Heart right ventricle (tissue), 16 donors: ENCODE measurements around the gene R3HDML. TPM values are rescaled to one million over a fixed set of nuclear protein-coding genes. Genes with fewer than 3 reads are reported as not detected.

ENCODE experiments used
- ATAC-seq, 8 donors: fragments of 200-7000 bp; cut with Tn5 transposase; one replicate each; pipeline ENCODE4 v1.9.1; 2020; ENCODE audit warnings: mild to moderate bottlenecking in 8 of 8, moderate library complexity in 8 of 8, moderate number of reproducible peaks in 1 of 8
- DNase-seq, 2 donors: peaks; one replicate each; pipeline ENCODE4 v3.0.0-alpha.2; 2020
- H3K27ac ChIP-seq, 10 donors: fragments of 200-600 bp; sonication (generic) in 2 of 10; one replicate each; pipeline versions ENCODE4 v1.5.0 to v1.8.0; 2020 to 2022; ENCODE audit warnings: mild to moderate bottlenecking in 3 of 10
- H3K27me3 ChIP-seq, 7 donors: fragments of 200-600 bp; one replicate each; pipeline ENCODE4 v1.8.0; 2021 to 2022; ENCODE audit warnings: mild to moderate bottlenecking in 2 of 7
- H3K36me3 ChIP-seq, 9 donors: fragments of 200-600 bp; sonication (generic) in 1 of 9; one replicate each; pipeline versions ENCODE4 v1.5.0 to v1.8.0; 2020 to 2022; ENCODE audit warnings: mild to moderate bottlenecking in 2 of 9
- H3K4me1 ChIP-seq, 9 donors: fragments of 200-600 bp; sonication (generic) in 1 of 9; one replicate each; pipeline versions ENCODE4 v1.5.0 to v1.8.0; 2020 to 2022; ENCODE audit warnings: mild to moderate bottlenecking in 4 of 9
- H3K4me3 ChIP-seq, 10 donors: fragments of 200-600 bp; sonication (generic) in 2 of 10; one replicate each; pipeline versions ENCODE4 v1.5.0 to v1.8.0; 2020 to 2022; ENCODE audit warnings: mild to moderate bottlenecking in 7 of 10, moderate library complexity in 2 of 10
- H3K9me3 ChIP-seq, 11 donors: fragments of 200-600 bp in 10 of 11; sonication (generic) in 2 of 11; one replicate each; pipeline versions ENCODE4 v1.5.0 to v1.8.0; 2013 to 2022; ENCODE audit warnings: mild to moderate bottlenecking in 2 of 11, control low read depth in 1 of 11, moderate library complexity in 1 of 11
- WGBS, 2 donors: extraction: QIAGEN DNeasy Blood & Tissue Kit; methylation state at CpG; one replicate each; pipeline ENCODE4 v1.1.7; 2013; ENCODE audit warnings: inconsistent platforms in 1 of 2; 5-methylcytosine and 5-hydroxymethylcytosine counted together
- intact Hi-C, 10 donors: fragments of 100-400 bp; cut with DNase I; formaldehyde crosslinking; loops; one replicate each; pipeline versions ENCODE4 v1.11.1 to v1.14.2; 2022
- polyA plus RNA-seq, 2 donors: library from polyadenylated mRNA; stranded (reverse); fragments of 200-250 nt; gene quantifications; one replicate each; pipeline ENCODE4 v1.2.3, GENCODE V29; 2013
- total RNA-seq, 10 donors: library from RNA; stranded (reverse); fragmentation: NEBNext Ultra II Directional in 3 of 10; extraction: Animal tissue kit (Norgen Biotek cat#: 25700) in 3 of 10; gene quantifications; one replicate each; pipeline versions ENCODE4 v1.2.1 to v1.2.4, GENCODE V29; 2021 to 2023
- TF ChIP-seq, protein P1 (sequence below), 9 donors: fragments of 200-600 bp; sonication (generic) in 2 of 9; IDR thresholded peaks; one replicate each; pipeline versions ENCODE4 v1.5.0 to v1.8.0; 2021 to 2022; ENCODE audit warnings: antibody characterized with exemption in 9 of 9, mild to moderate bottlenecking in 5 of 9, moderate library complexity in 1 of 9
- donor health status: Arrhythmogenic right ventricular cardiomyopathy.
- donor health status: ischemic (EF 13 %, LVEDD 7.1; RV severe dilation, severe dysfunction).
- donor health status: healthy with polysubstance abuse.
- donor health status: DM: no; HTN: yes; CAD: no.
- donor health status: DM: no; HTN: no; CAD: no.
- donor health status: ischemic (EF 25% LVEDD 6.9; RV normal size, moderate dysfunction).
- donor health status: ischemic (EF 25% LVEDD 5.7; RV mildly dilated, moderate dysfunction).
- donor health status: healthy.
- donor health status: DM: yes; HTN: yes; CAD: no.
- donor health status: Ischemic cardiomyopathy.
- donor health status: ischemic (EF 35%, LVEDD 5.7; RV mildly dilated, moderate dysfunction).
- donor health status: nonischemic (EF 11% LVEDD 7.7; RV severe dilation, severe dysfunction).
- donor health status: DM: yes; HTN: yes; CAD: no.
- donor health status: PGD.
- donor health status: ischemic (EF 29% LVEDD 5.4; RV normal size, mild dysfunction).
- donor health status: nonischemic (EF 23%, LVEDD 6.1; RV moderate dilation, normal function).

Gene R3HDML
- total and polyA plus RNA-seq, 12 donors, result not detected

- no peak for ATAC-seq
- H3K4me1 ChIP-seq, result no peaks in the 10 kb centered on the region
- 91 to 94% methylated on average over 6 of the region's 6 CpGs for whole genome bisulfite sequencing, 2 donors
- TF ChIP-seq, protein P1, sequence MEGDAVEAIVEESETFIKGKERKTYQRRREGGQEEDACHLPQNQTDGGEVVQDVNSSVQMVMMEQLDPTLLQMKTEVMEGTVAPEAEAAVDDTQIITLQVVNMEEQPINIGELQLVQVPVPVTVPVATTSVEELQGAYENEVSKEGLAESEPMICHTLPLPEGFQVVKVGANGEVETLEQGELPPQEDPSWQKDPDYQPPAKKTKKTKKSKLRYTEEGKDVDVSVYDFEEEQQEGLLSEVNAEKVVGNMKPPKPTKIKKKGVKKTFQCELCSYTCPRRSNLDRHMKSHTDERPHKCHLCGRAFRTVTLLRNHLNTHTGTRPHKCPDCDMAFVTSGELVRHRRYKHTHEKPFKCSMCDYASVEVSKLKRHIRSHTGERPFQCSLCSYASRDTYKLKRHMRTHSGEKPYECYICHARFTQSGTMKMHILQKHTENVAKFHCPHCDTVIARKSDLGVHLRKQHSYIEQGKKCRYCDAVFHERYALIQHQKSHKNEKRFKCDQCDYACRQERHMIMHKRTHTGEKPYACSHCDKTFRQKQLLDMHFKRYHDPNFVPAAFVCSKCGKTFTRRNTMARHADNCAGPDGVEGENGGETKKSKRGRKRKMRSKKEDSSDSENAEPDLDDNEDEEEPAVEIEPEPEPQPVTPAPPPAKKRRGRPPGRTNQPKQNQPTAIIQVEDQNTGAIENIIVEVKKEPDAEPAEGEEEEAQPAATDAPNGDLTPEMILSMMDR (IDR thresholded peaks at IDR 0.05), result no peak
- DNase-seq, result no peak
- H3K4me3 ChIP-seq, result no peak overlapping the region
- no peaks in the 10 kb centered on the region for H3K27me3 ChIP-seq
- H3K27ac ChIP-seq, result no peak overlapping the region
- no peaks in the 10 kb centered on the region for H3K9me3 ChIP-seq
- intact Hi-C loops, result no loop called here
- no peaks in the 10 kb centered on the region for H3K36me3 ChIP-seq
Observed at GRCh38 chr20:44367746-44368145, 30.9 kb downstream of the R3HDML start.

DNA sequence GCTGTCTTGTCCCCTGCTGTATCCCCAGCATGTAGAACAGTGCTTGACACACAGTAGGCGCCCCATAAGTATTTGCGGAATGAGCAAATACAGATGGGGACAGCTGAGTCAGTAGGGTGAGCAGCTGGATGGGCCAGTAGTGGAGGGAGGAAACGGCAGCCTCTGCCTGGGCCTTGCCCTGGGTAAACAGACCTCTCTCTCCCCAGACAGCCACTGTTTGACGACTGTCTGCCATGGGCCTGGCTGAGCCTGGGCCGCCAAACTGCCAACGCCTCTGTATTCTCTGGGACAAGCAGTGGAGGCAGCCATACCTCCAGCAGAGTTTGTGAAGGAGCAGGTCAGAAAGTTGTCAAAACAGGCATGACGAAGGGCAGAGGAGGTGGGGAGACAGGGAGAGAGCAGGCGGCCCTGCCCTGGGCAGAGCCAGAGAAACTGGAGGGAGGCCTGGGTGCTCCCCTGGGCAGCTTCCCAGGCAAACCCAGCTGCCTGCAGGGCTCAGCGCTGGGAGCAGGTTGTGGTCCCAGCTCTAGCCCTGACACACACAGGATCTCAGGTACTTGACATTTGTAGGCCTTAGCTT, 33.9 kb downstream of the R3HDML start:
- WGBS, 2 donors, result 69 to 72% methylated on average over 8 to 9 of the region's 9 CpGs
- ATAC-seq, result no peak

DNA sequence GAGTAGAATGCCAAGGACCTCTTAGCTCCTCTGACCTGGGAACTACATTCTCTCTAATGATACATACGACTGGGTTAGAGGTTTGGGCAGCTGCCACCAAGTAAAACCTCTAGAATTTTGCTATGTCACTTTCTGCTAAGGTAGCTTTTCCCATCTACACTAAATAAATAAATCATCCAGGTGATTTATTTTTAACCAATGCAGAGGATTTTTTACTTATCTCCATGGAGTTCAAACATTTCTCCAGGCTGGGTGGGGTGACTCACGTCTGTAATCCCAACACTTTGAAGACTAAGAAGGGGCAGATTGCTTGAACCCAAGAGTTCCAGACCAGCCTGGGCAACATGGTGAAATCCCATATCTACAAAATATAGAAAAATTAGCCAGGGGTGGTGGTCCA, 45.8 kb downstream of the R3HDML start:
- intact Hi-C loops, result loop anchor here in 4 of 10 donors (10.0 kb wide), 4 partner anchors 68 to 352 kb away; partner anchors contain the start of genes FITM2 (in 1 of the 4) and OSER1 (in 1 of the 4)
- TF ChIP-seq, protein P1 (IDR thresholded peaks at IDR 0.05), result no peak
- 63 to 66% methylated on average over 2 of the region's 2 CpGs for WGBS, 2 donors
- Histone ChIP-seq H3K27me3 (peaks cover 0 to 22% (median 9%) of the 10 kb centered on the region in 7 donors), H3K27ac (no peak overlapping the region), H3K4me3 (no peak overlapping the region), H3K36me3 (no peaks in the 10 kb centered on the region), H3K4me1 (no peaks in the 10 kb centered on the region), H3K9me3 (no peaks in the 10 kb centered on the region)
- DNase-seq (no peak), ATAC-seq (no peak)

More for the DNA sequence above, 33.9 kb downstream of the R3HDML start:
- TF ChIP-seq, protein P1 (IDR thresholded peaks at IDR 0.05), result no peak
- H3K4me3 ChIP-seq, result no peak overlapping the region
- intact Hi-C loops, result no loop called here
- no peaks in the 10 kb centered on the region for H3K4me1 ChIP-seq
- no peaks in the 10 kb centered on the region for H3K9me3 ChIP-seq
- no peak for DNase-seq
- no peaks in the 10 kb centered on the region for H3K27me3 ChIP-seq
- H3K36me3 ChIP-seq, result no peaks in the 10 kb centered on the region
- no peak overlapping the region for H3K27ac ChIP-seq

- intact Hi-C loops, result loop anchor here in 9 of 10 donors (2.0 to 10.0 kb wide), 14 partner anchors 70 to 350 kb away; partner anchors contain the start of genes FITM2 (in 2 of the 9) and OSER1 (in 1 of the 9)
Observed at GRCh38 chr20:44384423-44385027, 47.7 kb downstream of the R3HDML start.

More at GRCh38 chr20:44384423-44385027, 47.7 kb downstream of the R3HDML start:
- peak; percentile 72 to 83 for DNase-seq
- Histone ChIP-seq H3K36me3 (no peaks in the 10 kb centered on the region), H3K27ac (no peak overlapping the region), H3K4me3 (no peak overlapping the region), H3K9me3 (no peaks in the 10 kb centered on the region), H3K27me3 (peaks cover 0 to 25% (median 21%) of the 10 kb centered on the region in 7 donors), H3K4me1 (peaks cover 0 to 6% (median 0%) of the 10 kb centered on the region in 9 donors)
- TF ChIP-seq, protein P1 (IDR thresholded peaks at IDR 0.05), result peak; percentile 53 to 91 (median 82)
- peak in 6 of 8 donors; percentile 56 to 70 (median 61) for ATAC-seq
- 16 to 19% methylated on average over 9 of the region's 9 CpGs for WGBS, 2 donors
